Epidermal melanocyte (primary cell): Measurements from ENCODE around the gene YARS2.

Experiments used
- DNase-seq: peaks from one replicate; pipeline ENCODE4 v3.0.0; 2011; ENCODE audit warnings: low spot score; ENCODE audit not compliant: insufficient read length

YARS2 gene

GRCh38 chr12:32755654-32756475 is at the start of gene YARS2:
Gene YARS2, minus strand, starts transcription at chr12:32755897. Its CDS starts 23 bp downstream, at chr12:32755874.
- no peak for DNase-seq

GRCh38 chr12:32804301-32804700 is 48.6 kb upstream of the YARS2 start:
- DNase-seq, result no peak

- no peak for DNase-seq
Measured at GRCh38 chr12:32801269-32801980, 45.7 kb upstream of the YARS2 start.

- DNase-seq, result no peak
Measured at GRCh38 chr12:32794281-32794680, 38.6 kb upstream of the YARS2 start.

- no peak for DNase-seq
Measured at GRCh38 chr12:32789916-32790315, 34.2 kb upstream of the YARS2 start.

GRCh38 chr12:32789446-32789845 is 33.7 kb upstream of the YARS2 start:
- DNase-seq, result no peak

- DNase-seq, result no peak
Measured at GRCh38 chr12:32788405-32788804, 32.7 kb upstream of the YARS2 start.

- DNase-seq, result no peak
Measured at GRCh38 chr12:32785557-32785956, 29.9 kb upstream of the YARS2 start.

- no peak for DNase-seq
Measured at GRCh38 chr12:32783029-32783428, 27.3 kb upstream of the YARS2 start.

GRCh38 chr12:32780071-32780470 is 24.4 kb upstream of the YARS2 start:
- no peak for DNase-seq

GRCh38 chr12:32777691-32778175 is 22.0 kb upstream of the YARS2 start:
- DNase-seq, result no peak

- no peak for DNase-seq
Measured at GRCh38 chr12:32777159-32777558, 21.5 kb upstream of the YARS2 start.

- DNase-seq, result no peak
Measured at GRCh38 chr12:32776258-32776657, 20.6 kb upstream of the YARS2 start.

- DNase-seq, result no peak
Measured at GRCh38 chr12:32773691-32774090, 18.0 kb upstream of the YARS2 start.

- DNase-seq, result no peak
Measured at GRCh38 chr12:32770141-32770540, 14.4 kb upstream of the YARS2 start.

GRCh38 chr12:32768518-32768917 is 12.8 kb upstream of the YARS2 start:
- DNase-seq, result no peak

GRCh38 chr12:32765906-32766305 is 10.2 kb upstream of the YARS2 start:
- DNase-seq, result no peak

GRCh38 chr12:32761716-32762115 is 6.0 kb upstream of the YARS2 start:
- DNase-seq, result no peak

- no peak for DNase-seq
Measured at GRCh38 chr12:32757157-32757556, 1.5 kb upstream of the YARS2 start.

GRCh38 chr12:32756476-32757066 is 874 bp upstream of the YARS2 start:
- no peak for DNase-seq

GRCh38 chr12:32755051-32755653 is 545 bp downstream of the YARS2 start:
- no peak for DNase-seq

GRCh38 chr12:32754111-32754510 is 1.6 kb downstream of the YARS2 start:
- no peak for DNase-seq
